GM19035 (cell line): ENCODE measurements around the gene AKT1S1.

Experiments used
- ATAC-seq: cut with Tn5 transposase; IDR thresholded peaks from one replicate; pipeline ENCODE4 v1.9.1; 2021; ENCODE audit not compliant: unreplicated experiment

Gene AKT1S1

GRCh38 chr19:49907745-49908446 is 30.7 kb upstream of the AKT1S1 start:
- ATAC-seq = no peak

GRCh38 chr19:49906879-49907564 is 29.9 kb upstream of the AKT1S1 start:
- no peak for ATAC-seq

- no peak for ATAC-seq
Measured at GRCh38 chr19:49904136-49904535, 27.0 kb upstream of the AKT1S1 start.

- ATAC-seq = peak; percentile 50
Measured at GRCh38 chr19:49896863-49897621, 19.9 kb upstream of the AKT1S1 start, which contains the start of gene IL4I1. IL4I1 (minus strand) TSS chr19:49896887; CDS start chr19:49896160, 727 bp downstream.

- no peak for ATAC-seq
Measured at GRCh38 chr19:49895566-49896297, 18.6 kb upstream of the AKT1S1 start.

GRCh38 chr19:49894879-49895565 is 17.9 kb upstream of the AKT1S1 start:
- ATAC-seq = no peak

GRCh38 chr19:49894011-49894664 is 17.0 kb upstream of the AKT1S1 start:
- ATAC-seq = no peak

GRCh38 chr19:49892716-49893115 is 15.6 kb upstream of the AKT1S1 start:
- ATAC-seq = no peak

GRCh38 chr19:49891393-49891792 is 14.2 kb upstream of the AKT1S1 start:
- ATAC-seq = no peak

GRCh38 chr19:49890349-49891311 is 13.5 kb upstream of the AKT1S1 start:
- no peak for ATAC-seq

GRCh38 chr19:49889687-49890348 is 12.7 kb upstream of the AKT1S1 start:
- ATAC-seq = no peak

- no peak for ATAC-seq
Measured at GRCh38 chr19:49889038-49889686, 12.0 kb upstream of the AKT1S1 start.

- no peak for ATAC-seq
Measured at GRCh38 chr19:49888510-49888824, 11.3 kb upstream of the AKT1S1 start.

- no peak for ATAC-seq
Measured at GRCh38 chr19:49887665-49888509, 10.7 kb upstream of the AKT1S1 start.

GRCh38 chr19:49887037-49887664 is 10.0 kb upstream of the AKT1S1 start:
- no peak for ATAC-seq

- ATAC-seq = no peak
Measured at GRCh38 chr19:49884760-49885159, 7.6 kb upstream of the AKT1S1 start.

- no peak for ATAC-seq
Measured at GRCh38 chr19:49884109-49884508, 7.0 kb upstream of the AKT1S1 start.
